ENCODE measurements around the gene CCDC71.
A peak's percentile ranks its signal among the peaks of the same experiment; 100 is the strongest.

The CCDC71 gene

GRCh38 chr3:49158792-49159191 lies 7.3 kb downstream of the CCDC71 start:
- H3K27ac ChIP-seq = no peak overlapping the region
- TF ChIP-seq CTCF (conservative IDR thresholded peaks at IDR 0.05) = no peak

GRCh38 chr3:49158103-49158709 lies 7.9 kb downstream of the CCDC71 start:
- TF ChIP-seq CTCF (conservative IDR thresholded peaks at IDR 0.05) = peak; percentile 68
- no peak overlapping the region for H3K27ac ChIP-seq

GRCh38 chr3:49157289-49157688 lies 8.8 kb downstream of the CCDC71 start:
- TF ChIP-seq CTCF (conservative IDR thresholded peaks at IDR 0.05) = no peak
- H3K27ac ChIP-seq = no peak overlapping the region

GRCh38 chr3:49153349-49153912 lies 12.7 kb downstream of the CCDC71 start:
- H3K27ac ChIP-seq = no peak overlapping the region
- TF ChIP-seq CTCF (conservative IDR thresholded peaks at IDR 0.05) = no peak

- no peak overlapping the region for H3K27ac ChIP-seq
- no peak for TF ChIP-seq CTCF (conservative IDR thresholded peaks at IDR 0.05)
Measured at GRCh38 chr3:49151610-49152009, 14.5 kb downstream of the CCDC71 start.

GRCh38 chr3:49148159-49148558 lies 18.0 kb downstream of the CCDC71 start:
- no peak overlapping the region for H3K27ac ChIP-seq
- TF ChIP-seq CTCF (conservative IDR thresholded peaks at IDR 0.05) = no peak

GRCh38 chr3:49140080-49140479 lies 26.1 kb downstream of the CCDC71 start:
- H3K27ac ChIP-seq = peak overlapping the region; percentile 62
- no peak for TF ChIP-seq CTCF (conservative IDR thresholded peaks at IDR 0.05)

Data from VCaP (cell line).